H1 (cell line): ENCODE measurements around the gene RAB7B. TPM values are rescaled to one million over a fixed set of nuclear protein-coding genes. Genes with fewer than 3 reads are reported as not detected.

Experiments used
- BACH1 ChIP-seq: IDR thresholded peaks from 2 replicates; pipeline ENCODE4 v1.6.1; 2012; ENCODE audit warnings: low read length, improper control_type of control experiment
- HDAC2 ChIP-seq, 2 experiments: fragments of 300-600 bp in 1 of 2; sonication (generic) in 1 of 2; IDR thresholded peaks; 2 replicates each; pipeline ENCODE4 v1.6.1; 2011 to 2012; ENCODE audit warnings: low read depth in 2 of 2, low read length in 2 of 2, mild to moderate bottlenecking in 2 of 2, moderate library complexity in 2 of 2, borderline replicate concordance in 1 of 2, inconsistent platforms in 1 of 2
- RNF2 ChIP-seq: fragments of 200-900, 300-1000 bp; sonication (generic); IDR thresholded peaks from 2 replicates; pipeline ENCODE4 v1.7.1; 2016; ENCODE audit warnings: borderline replicate concordance, low read depth, mild to moderate bottlenecking, antibody characterized with exemption, low read length; ENCODE audit not compliant: poor library complexity, severe bottlenecking; ENCODE audit errors: missing control alignments
- TAF7 ChIP-seq: optimal IDR thresholded peaks from 2 replicates; pipeline ENCODE3; 2011; ENCODE audit warnings: low read depth, mild to moderate bottlenecking, inconsistent platforms, low read length, moderate library complexity, borderline replicate concordance
- polyA plus RNA-seq, 7 experiments: library from polyadenylated mRNA; depleted of rRNA in 3 of 7; stranded (reverse) in 5 of 7; unstranded in 2 of 7; fragments of >200 nt in 5 of 7; fragments of 200-250 nt in 2 of 7; gene quantifications; 1 replicate in 5 of 7; 2 replicates in 1 of 7; 4 replicates in 1 of 7; pipeline versions ENCODE4 v1.2.1 to v1.2.3, GENCODE V29; 2011 to 2013; ENCODE audit warnings: missing spikeins in 2 of 7, mixed read lengths in 2 of 7
- total RNA-seq: library from RNA; stranded (reverse); fragmentation: NEBNext Ultra II Directional; extraction: Animal tissue kit (Norgen Biotek cat#: 25700); gene quantifications from 2 replicates; pipeline ENCODE4 v1.2.1, GENCODE V29; 2021

Gene RAB7B
- total and polyA plus RNA-seq, 2 of the 8 experiments (the other 6 are each of a cell fraction or from before 2014, with no cell fraction given): 0.05 TPM; not detected in 1

GRCh38 chr1:206011057-206011456, 7.9 kb upstream of the RAB7B start (continued):
- TF ChIP-seq TAF7 (no peak), RNF2 (no peak), HDAC2 (IDR thresholded peaks at IDR 0.05; ENCODE audit: borderline replicate concordance in 1 of 2, low read depth in 2 of 2, low read length in 2 of 2) (no peak), BACH1 (no peak)
